Measurements from ENCODE around the gene TMSB10. TPM values are rescaled to one million over a fixed set of nuclear protein-coding genes. Genes with fewer than 3 reads are reported as not detected.
"Not testable (repeated sequence)": the region's sequence is repeated elsewhere in the genome, so short reads cannot be mapped to it uniquely, and the experiment has no call there.

The TMSB10 gene
- 1,000 to 10,000 TPM in 7 of 8 experiments, 100 to 1,000 TPM in 1; 893 to 8,310 (median 6,733) TPM for total RNA-seq

DNA sequence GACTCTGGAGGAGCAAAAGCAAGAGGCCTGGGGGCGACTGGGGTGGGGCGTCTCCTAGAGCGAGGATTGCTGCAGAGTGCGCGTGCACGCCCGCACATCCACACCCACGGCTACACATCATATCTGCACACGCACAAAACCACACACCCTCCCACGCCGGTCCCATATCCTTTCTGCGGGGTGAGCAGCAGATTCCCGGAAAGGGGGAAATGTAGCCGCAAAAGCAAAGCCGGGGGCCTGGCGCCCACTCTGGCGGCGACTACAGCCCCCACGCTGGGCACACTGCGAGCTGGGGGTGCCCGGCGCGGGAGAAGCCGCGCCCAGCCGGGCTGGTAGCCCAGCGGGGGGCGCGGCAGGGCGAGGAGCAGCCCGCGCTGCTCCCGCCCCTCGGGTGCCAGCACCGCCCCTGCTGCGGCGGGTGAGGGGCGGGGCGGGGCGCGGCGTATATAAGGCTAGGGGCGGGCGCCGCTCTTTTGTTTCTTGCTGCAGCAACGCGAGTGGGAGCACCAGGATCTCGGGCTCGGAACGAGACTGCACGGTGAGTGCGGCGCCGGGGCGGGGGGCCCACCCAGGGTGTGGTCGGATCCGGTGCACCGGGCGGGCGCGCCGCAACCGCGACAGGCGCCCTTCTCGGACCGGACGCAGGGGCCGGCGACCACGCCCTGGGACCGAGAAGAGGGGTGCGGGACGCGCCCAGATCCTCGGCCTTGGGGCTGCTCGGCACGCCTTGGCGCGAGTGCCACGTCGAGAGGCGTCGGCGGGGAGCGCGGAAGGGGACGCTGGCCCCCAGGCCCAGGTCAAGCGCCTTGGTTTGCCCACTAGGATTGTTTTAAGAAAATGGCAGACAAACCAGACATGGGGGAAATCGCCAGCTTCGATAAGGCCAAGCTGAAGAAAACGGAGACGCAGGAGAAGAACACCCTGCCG, at the start of gene TMSB10:
Gene TMSB10, plus strand, starts transcription at position 476 of the 927 bp plus-strand sequence.
- Histone ChIP-seq H3K4me1 (replicated peaks in 1 of 2) (peaks cover 9 to 10% of the 10 kb centered on the region in 2 donors), H3K4me3 (peak within 1 kb of the TSS; percentile 79 to 99 (median 88)), H3K27ac (peak within 1 kb of the TSS; percentile 94)
- peak; percentile 42 to 84 (median 76) for ATAC-seq (replicated peaks in 6 of 8)
- in situ Hi-C loops (cut with MboI; ENCODE audit: low pct_unique_long_range_greater_than_20kb in 2 of 9, low sequenced_read_pairs in 9 of 9, unreplicated experiment in 9 of 9) = no loop called here
- 0% methylated on average over 1 of the region's 94 CpGs; no CpG with 5 or more reads in 9 of the 10 experiments for WGBS, 10 experiments

DNA sequence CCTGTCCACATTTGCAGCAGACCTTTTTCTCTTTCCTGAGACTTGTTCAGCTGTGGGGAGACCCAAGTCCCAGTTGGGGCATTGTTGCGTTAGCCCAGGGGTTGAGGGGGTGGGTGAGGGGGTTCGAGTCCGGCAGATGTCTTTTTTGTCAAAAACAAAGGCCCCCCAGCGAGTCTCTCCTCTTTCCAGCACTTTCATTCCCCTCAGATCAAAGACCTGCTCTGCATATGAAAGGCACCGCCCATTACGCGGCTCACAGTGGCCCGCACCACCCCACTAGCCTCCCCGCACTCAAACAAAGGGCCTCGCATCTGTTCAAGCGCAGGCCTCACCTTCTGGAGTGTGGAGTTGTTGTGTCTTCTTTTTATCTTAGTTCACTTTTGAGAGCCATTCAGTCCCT, 49.7 kb upstream of the TMSB10 start:
- in situ Hi-C loops (cut with MboI; ENCODE audit: low pct_unique_long_range_greater_than_20kb in 2 of 9, low sequenced_read_pairs in 9 of 9, unreplicated experiment in 9 of 9) = loop anchor here in 1 of 9 experiments (25.0 kb wide), 1 partner anchor 368 kb away; no protein-coding TSS in a partner anchor
- no peak overlapping the region for H3K27ac ChIP-seq
- H3K4me3 ChIP-seq = no peak overlapping the region
- peaks cover 0 to 6% of the 10 kb centered on the region in 2 donors for H3K4me1 ChIP-seq (replicated peaks in 1 of 2)
- peak in 4 of 8 experiments; percentile 18 to 81 (median 70) for ATAC-seq (replicated peaks in 6 of 8)
- WGBS, 10 experiments = 4 to 27% methylated on average over 4 to 7 of the region's 11 CpGs; no CpG with 5 or more reads in 8 of the 10 experiments

DNA sequence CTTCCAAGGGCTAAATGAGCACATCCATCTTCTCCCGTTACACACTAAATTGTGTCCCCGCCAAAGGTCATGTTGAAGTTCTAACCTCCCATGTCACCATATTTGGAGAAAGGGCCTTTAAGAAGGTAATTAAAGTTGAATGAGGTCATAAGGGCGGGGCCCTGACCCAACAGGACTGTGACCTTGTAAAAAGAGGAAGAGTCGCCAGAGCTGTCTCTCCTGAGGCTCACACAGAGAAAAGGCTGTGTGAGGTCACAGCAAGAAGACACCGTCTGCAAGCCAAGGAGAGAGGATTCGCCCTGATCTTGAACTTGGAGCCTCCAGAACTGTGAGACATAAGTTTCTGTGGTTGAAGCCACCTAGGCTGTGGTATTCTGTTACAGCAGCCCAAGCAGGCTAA, 48.7 kb upstream of the TMSB10 start:
- in situ Hi-C loops (cut with MboI; ENCODE audit: low pct_unique_long_range_greater_than_20kb in 2 of 9, low sequenced_read_pairs in 9 of 9, unreplicated experiment in 9 of 9) = loop anchor here in 1 of 9 experiments (25.0 kb wide), 1 partner anchor 369 kb away; no protein-coding TSS in a partner anchor
- no peak for ATAC-seq (replicated peaks in 6 of 8)
- Histone ChIP-seq H3K4me1 (replicated peaks in 1 of 2) (peaks cover 0 to 6% of the 10 kb centered on the region in 2 donors), H3K4me3 (no peak overlapping the region), H3K27ac (no peak overlapping the region)
- 58 to 100% (median 70%) methylated on average over 1 to 5 of the region's 6 CpGs; no CpG with 5 or more reads in 4 of the 10 experiments for WGBS, 10 experiments

DNA sequence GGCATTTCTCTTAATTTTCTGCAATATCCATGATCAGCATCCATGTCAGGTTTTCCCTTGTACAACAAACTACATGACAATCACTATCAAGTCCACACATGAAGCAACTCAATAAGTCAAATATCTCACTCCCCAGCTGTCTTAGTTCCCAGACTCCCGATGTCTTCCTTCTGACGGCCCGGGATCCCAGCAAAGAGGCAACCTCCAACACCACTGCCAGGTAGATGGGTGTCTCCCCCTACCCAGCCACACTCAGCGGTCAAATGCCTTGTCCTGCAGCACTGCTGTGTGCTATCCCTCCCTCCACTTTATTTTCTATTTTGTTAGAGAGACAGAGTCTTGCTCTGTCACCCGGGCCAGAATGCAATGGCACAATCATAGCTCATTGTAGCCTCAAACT, 47.9 kb upstream of the TMSB10 start:
- WGBS, 10 experiments = 83 to 100% (median 98%) methylated on average over 1 to 4 of the region's 5 CpGs; no CpG with 5 or more reads in 2 of the 10 experiments
- H3K27ac ChIP-seq = no peak overlapping the region
- no peak for ATAC-seq (replicated peaks in 6 of 8)
- H3K4me3 ChIP-seq = no peak overlapping the region
- in situ Hi-C loops (cut with MboI; ENCODE audit: low pct_unique_long_range_greater_than_20kb in 2 of 9, low sequenced_read_pairs in 9 of 9, unreplicated experiment in 9 of 9) = loop anchor here in 1 of 9 experiments (25.0 kb wide), 1 partner anchor 370 kb away; no protein-coding TSS in a partner anchor
- H3K4me1 ChIP-seq (replicated peaks in 1 of 2) = peaks cover 0 to 6% of the 10 kb centered on the region in 2 donors

DNA sequence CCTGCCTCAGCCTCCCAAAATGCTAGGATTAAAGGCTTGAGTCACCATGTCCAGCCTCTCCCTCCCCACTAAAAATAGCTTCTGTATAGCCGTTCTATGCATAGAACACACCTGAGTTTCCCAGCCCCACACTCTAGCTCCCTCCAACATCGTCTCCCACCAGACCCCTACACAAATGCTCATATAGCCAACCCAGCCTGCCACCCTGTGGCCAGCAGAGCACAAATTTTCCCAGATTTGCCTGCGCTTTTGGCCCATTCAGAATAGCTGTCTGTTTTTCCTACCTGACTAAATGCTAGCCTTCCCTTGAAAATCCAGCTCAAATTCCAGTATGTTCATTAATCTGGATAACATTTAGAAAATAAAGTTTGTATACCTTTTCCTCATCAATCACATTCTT, 47.3 kb upstream of the TMSB10 start:
- Histone ChIP-seq H3K27ac (no peak overlapping the region), H3K4me3 (no peak overlapping the region), H3K4me1 (replicated peaks in 1 of 2) (peaks cover 0 to 6% of the 10 kb centered on the region in 2 donors)
- 50 to 100% (median 79%) methylated on average over 1 to 3 of the region's 3 CpGs; no CpG with 5 or more reads in 2 of the 10 experiments for WGBS, 10 experiments
- in situ Hi-C loops (cut with MboI; ENCODE audit: low pct_unique_long_range_greater_than_20kb in 2 of 9, low sequenced_read_pairs in 9 of 9, unreplicated experiment in 9 of 9) = loop anchor here in 1 of 9 experiments (25.0 kb wide), 1 partner anchor 371 kb away; no protein-coding TSS in a partner anchor
- ATAC-seq (replicated peaks in 6 of 8) = no peak

DNA sequence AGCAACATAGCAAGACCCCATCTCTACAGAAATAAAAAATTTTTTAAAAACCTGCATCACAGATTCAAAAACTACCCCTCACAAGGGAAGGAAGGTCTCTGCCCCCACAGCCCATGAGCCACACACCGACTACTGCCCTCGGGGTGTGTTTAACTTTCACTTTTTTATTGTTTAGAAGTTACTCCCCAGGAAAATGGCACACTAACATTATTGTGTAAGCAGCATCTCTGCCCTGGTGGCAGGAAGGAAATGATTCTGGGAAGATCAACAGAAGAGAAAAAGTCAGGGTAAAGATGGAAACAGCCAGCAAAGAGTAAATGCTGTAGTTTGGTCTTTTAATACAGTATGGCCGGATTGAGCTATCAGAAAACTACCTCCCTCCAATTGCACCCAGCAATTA, 46.5 kb upstream of the TMSB10 start:
- H3K4me3 ChIP-seq = no peak overlapping the region
- H3K27ac ChIP-seq = no peak overlapping the region
- ATAC-seq (replicated peaks in 6 of 8) = no peak
- WGBS, 10 experiments = 13 to 88% (median 83%) methylated on average over 1 to 3 of the region's 3 CpGs; no CpG with 5 or more reads in 4 of the 10 experiments
- H3K4me1 ChIP-seq (replicated peaks in 1 of 2) = peaks cover 0 to 6% of the 10 kb centered on the region in 2 donors
- in situ Hi-C loops (cut with MboI; ENCODE audit: low pct_unique_long_range_greater_than_20kb in 2 of 9, low sequenced_read_pairs in 9 of 9, unreplicated experiment in 9 of 9) = loop anchor here in 1 of 9 experiments (25.0 kb wide), 1 partner anchor 372 kb away; no protein-coding TSS in a partner anchor

DNA sequence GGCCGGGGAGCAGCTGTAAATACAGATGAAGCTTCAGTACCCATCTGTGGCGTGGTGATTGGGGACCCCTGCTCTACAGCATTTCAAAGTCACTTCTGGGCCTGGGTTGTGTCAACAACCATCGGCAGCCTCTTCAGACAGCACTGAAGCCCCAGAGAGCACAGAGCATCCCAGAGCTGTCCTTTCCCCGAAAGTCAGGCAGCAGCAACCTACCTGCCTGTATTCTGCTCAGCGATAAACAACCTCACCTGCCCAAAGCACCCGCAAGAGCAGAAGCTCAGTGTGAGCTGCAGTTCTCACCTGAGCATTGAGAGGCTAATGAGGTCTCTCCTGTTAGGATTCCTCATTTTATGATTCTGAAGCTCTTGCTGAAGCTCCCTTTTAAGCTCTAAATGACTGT, 43.9 kb upstream of the TMSB10 start:
- Histone ChIP-seq H3K4me1 (replicated peaks in 1 of 2) (no peaks in the 10 kb centered on the region), H3K27ac (no peak overlapping the region), H3K4me3 (no peak overlapping the region)
- in situ Hi-C loops (cut with MboI; ENCODE audit: low pct_unique_long_range_greater_than_20kb in 2 of 9, low sequenced_read_pairs in 9 of 9, unreplicated experiment in 9 of 9) = loop anchor here in 2 of 9 experiments (10.0 to 25.0 kb wide), 2 partner anchors 374 to 377 kb away; no protein-coding TSS in a partner anchor
- ATAC-seq (replicated peaks in 6 of 8) = no peak
- whole genome bisulfite sequencing, 10 experiments = 72 to 100% (median 83%) methylated on average over 1 to 4 of the region's 6 CpGs; no CpG with 5 or more reads in 5 of the 10 experiments

DNA sequence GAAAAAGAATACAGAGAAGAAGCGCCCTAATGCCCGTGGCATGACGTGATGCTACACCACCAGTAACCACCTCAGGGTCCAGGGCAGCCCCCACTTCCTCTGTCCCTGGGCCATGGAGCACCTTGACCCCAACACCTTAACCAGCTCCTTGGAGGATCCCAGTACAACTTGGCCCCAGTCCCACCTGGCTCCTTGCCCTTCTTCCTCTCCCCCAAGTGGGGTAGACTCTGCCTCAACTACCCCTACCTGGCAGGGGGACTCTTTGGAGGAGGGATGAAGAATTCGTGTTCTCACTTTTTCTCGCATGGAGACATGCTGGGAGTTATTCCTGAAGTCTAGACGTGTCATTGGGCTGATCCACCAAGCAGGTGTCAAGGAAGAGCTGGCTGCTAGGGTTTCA, 43.5 kb upstream of the TMSB10 start:
- ATAC-seq (replicated peaks in 6 of 8) = no peak
- 40 to 100% (median 80%) methylated on average over 1 to 2 of the region's 6 CpGs; no CpG with 5 or more reads in 7 of the 10 experiments for WGBS, 10 experiments
- in situ Hi-C loops (cut with MboI; ENCODE audit: low pct_unique_long_range_greater_than_20kb in 2 of 9, low sequenced_read_pairs in 9 of 9, unreplicated experiment in 9 of 9) = loop anchor here in 2 of 9 experiments (10.0 to 25.0 kb wide), 2 partner anchors 375 to 377 kb away; no protein-coding TSS in a partner anchor
- no peak overlapping the region for H3K4me3 ChIP-seq
- no peaks in the 10 kb centered on the region for H3K4me1 ChIP-seq (replicated peaks in 1 of 2)
- no peak overlapping the region for H3K27ac ChIP-seq

DNA sequence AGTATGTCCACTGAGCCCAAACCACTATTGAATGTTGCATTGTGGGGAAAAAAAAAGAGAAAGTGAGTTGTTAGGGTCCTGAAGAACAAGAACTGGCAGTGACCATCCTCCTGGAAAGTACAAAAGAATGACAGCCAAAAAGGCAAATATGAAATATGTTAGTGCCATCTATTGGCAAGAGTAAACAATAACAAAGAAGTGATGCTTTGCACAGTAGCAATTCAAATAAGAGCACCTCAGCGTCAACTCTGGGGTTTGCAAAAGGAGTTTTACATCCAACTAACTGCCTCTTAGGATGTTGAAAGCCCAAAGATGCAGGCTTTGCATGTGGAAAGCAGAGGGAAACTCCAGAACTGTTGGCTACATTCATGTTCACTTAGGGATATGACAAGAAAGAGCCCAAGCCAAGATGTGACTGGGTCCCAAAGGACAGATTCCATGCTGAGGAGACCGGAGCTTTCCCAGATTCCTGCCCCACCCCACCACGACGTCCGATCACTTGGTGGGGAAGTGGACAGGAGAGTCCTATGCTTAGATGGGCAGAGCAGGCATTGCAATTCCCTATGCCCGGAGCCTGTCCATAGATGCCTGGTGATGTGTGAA, 40.2 kb upstream of the TMSB10 start:
- ATAC-seq (replicated peaks in 6 of 8) = peak in 3 of 8 experiments; percentile 44 to 63 (median 50)
- Histone ChIP-seq H3K4me1 (replicated peaks in 1 of 2) (no peaks in the 10 kb centered on the region), H3K4me3 (no peak overlapping the region), H3K27ac (no peak overlapping the region)
- in situ Hi-C loops (cut with MboI; ENCODE audit: low pct_unique_long_range_greater_than_20kb in 2 of 9, low sequenced_read_pairs in 9 of 9, unreplicated experiment in 9 of 9) = loop anchor here in 2 of 9 experiments (10.0 to 25.0 kb wide), 2 partner anchors 378 to 380 kb away; no protein-coding TSS in a partner anchor
- WGBS, 10 experiments = 0 to 100% (median 38%) methylated on average over 1 to 6 of the region's 6 CpGs; no CpG with 5 or more reads in 3 of the 10 experiments

DNA sequence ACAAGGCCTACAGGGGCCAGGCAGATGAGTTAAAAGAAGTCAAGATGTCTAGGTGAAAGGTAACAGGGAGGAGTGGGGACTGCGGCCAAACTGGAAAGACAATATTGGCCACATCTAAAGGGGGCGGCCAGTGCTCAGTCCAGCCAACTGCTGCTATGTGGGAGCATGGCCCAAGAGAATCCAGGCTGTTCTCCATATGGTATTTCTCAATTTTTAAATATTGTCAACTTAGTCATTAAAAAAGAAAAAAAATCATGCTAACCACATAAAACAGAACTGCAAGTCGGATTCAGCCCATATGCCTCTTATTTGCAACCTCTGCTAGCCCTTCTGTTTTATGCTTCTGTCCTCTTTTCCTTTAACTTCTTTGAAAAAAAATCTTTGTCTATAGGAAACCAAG, 39.3 kb upstream of the TMSB10 start:
- 0 to 100% (median 29%) methylated on average over 1 to 3 of the region's 3 CpGs; no CpG with 5 or more reads in 1 of the 10 experiments for WGBS, 10 experiments
- peak in 1 of 8 experiments; percentile 52 for ATAC-seq (replicated peaks in 6 of 8)
- in situ Hi-C loops (cut with MboI; ENCODE audit: low pct_unique_long_range_greater_than_20kb in 2 of 9, low sequenced_read_pairs in 9 of 9, unreplicated experiment in 9 of 9) = loop anchor here in 2 of 9 experiments (10.0 to 25.0 kb wide), 2 partner anchors 379 to 381 kb away; no protein-coding TSS in a partner anchor
- H3K27ac ChIP-seq = no peak overlapping the region
- H3K4me1 ChIP-seq (replicated peaks in 1 of 2) = no peaks in the 10 kb centered on the region
- no peak overlapping the region for H3K4me3 ChIP-seq

DNA sequence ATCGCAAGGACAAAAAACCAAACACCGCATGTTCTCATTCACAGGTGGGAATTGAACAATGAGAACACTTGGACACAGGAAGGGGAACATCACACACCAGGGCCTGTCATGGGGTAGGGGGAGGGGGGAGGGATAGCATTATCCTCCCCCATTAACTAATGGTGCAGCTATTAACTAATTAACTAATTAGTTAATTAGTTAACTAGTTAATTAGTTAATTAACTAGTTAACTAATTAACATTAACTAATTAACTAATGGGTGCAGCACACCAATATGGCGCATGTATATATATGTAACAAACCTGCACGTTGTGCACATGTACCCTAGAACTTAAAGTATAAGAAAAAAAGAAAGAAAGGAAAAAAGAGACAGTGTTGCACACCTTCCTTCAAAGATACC, 37.1 kb upstream of the TMSB10 start:
- not testable (repeated sequence) for ATAC-seq (replicated peaks in 6 of 8); H3K4me1 ChIP-seq (replicated peaks in 1 of 2); H3K4me3 ChIP-seq; H3K27ac ChIP-seq
- WGBS, 10 experiments = 80 to 100% (median 92%) methylated on average over 1 to 2 of the region's 4 CpGs; no CpG with 5 or more reads in 3 of the 10 experiments
- in situ Hi-C loops (cut with MboI; ENCODE audit: low pct_unique_long_range_greater_than_20kb in 2 of 9, low sequenced_read_pairs in 9 of 9, unreplicated experiment in 9 of 9) = loop anchor here in 2 of 9 experiments (10.0 to 25.0 kb wide), 2 partner anchors 381 to 384 kb away; no protein-coding TSS in a partner anchor

DNA sequence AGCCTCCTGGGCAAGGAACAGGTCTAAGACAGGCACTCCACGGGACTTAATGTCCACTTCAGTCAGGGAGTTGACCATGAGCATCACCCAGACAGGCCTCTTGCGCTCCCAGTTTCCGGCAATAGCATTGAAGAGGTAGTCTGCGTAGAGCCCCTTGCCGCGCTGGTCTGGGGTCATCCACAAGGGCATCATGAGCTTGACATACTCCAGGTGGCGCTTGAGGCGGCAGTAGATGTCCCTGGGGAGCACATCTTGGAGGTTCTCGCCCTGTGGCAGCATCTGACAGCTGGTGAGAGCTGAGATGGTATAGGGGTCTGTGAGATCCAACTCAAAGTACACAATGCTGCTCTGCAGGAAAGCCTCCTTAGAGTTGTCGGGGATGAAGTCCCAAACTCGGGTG, 35.1 kb upstream of the TMSB10 start:
- in situ Hi-C loops (cut with MboI; ENCODE audit: low pct_unique_long_range_greater_than_20kb in 2 of 9, low sequenced_read_pairs in 9 of 9, unreplicated experiment in 9 of 9) = loop anchor here in 2 of 9 experiments (10.0 to 25.0 kb wide), 2 partner anchors 376 to 383 kb away; no protein-coding TSS in a partner anchor
- WGBS, 10 experiments = 67 to 100% (median 91%) methylated on average over 1 to 8 of the region's 11 CpGs; no CpG with 5 or more reads in 3 of the 10 experiments
- no peak for ATAC-seq (replicated peaks in 6 of 8)
- H3K4me3 ChIP-seq = no peak overlapping the region
- no peaks in the 10 kb centered on the region for H3K4me1 ChIP-seq (replicated peaks in 1 of 2)
- H3K27ac ChIP-seq = no peak overlapping the region

All from motor neuron (in vitro differentiated cells).